Right atrium auricular region (tissue), 2 donors: ENCODE measurements around the gene SHC4. TPM values are rescaled to one million over a fixed set of nuclear protein-coding genes. Genes with fewer than 3 reads are reported as not detected.
A peak's percentile ranks its signal among the peaks of the same experiment; 100 is the strongest.

Experiments used
- DNase-seq: peaks from one replicate; pipeline ENCODE4 v3.0.0-alpha.2; 2019; ENCODE audit warnings: low spot score
- H3K27ac ChIP-seq, 2 donors: fragments of 200-600 bp; sonication (generic); 1 replicate in 1 of 2; 2 replicates in 1 of 2; pipeline ENCODE4 v1.5.1; 2016 to 2019
- H3K27me3 ChIP-seq, 2 donors: fragments of 200-600 bp; sonication (generic); one replicate each; pipeline versions ENCODE4 v1.5.1 to v1.6.0; 2017 to 2019
- H3K36me3 ChIP-seq: fragments of 200-600 bp; sonication (generic); one replicate; pipeline ENCODE4 v1.5.1; 2016
- H3K4me1 ChIP-seq, 2 donors: fragments of 200-600 bp; sonication (generic); one replicate each; pipeline versions ENCODE4 v1.5.1 to v1.6.0; 2017 to 2019
- H3K4me3 ChIP-seq, 2 donors: fragments of 200-600 bp; sonication (generic); 1 replicate in 1 of 2; 2 replicates in 1 of 2; pipeline ENCODE4 v1.5.1; 2017 to 2019; ENCODE audit warnings: mild to moderate bottlenecking in 1 of 2, moderate library complexity in 1 of 2
- H3K9me3 ChIP-seq, 2 donors: fragments of 200-600 bp; sonication (generic); one replicate each; pipeline ENCODE4 v1.5.1; 2019
- CTCF ChIP-seq, 2 donors: fragments of 200-600 bp; sonication (generic); IDR thresholded peaks; one replicate each; pipeline ENCODE4 v1.5.1; 2019; ENCODE audit warnings: antibody characterized with exemption in 2 of 2
- total RNA-seq, 2 donors: library from RNA; depleted of rRNA; stranded (reverse); fragments of >200 nt; gene quantifications; one replicate each; pipeline ENCODE4 v1.1.0, GENCODE V29; 2016

The SHC4 gene
- total RNA-seq, 2 donors from 2014 or later: 4.9 to 5.3 TPM

- H3K4me3 ChIP-seq: no peak overlapping the region
- peaks cover 0 to 19% of the 10 kb centered on the region in 2 donors for H3K4me1 ChIP-seq
Measured at GRCh38 chr15:48984021-48984710, 20.4 kb upstream of the SHC4 start.

GRCh38 chr15:48983300-48983699 lies 19.6 kb upstream of the SHC4 start:
- H3K9me3 ChIP-seq: no peaks in the 10 kb centered on the region
- no peaks in the 10 kb centered on the region for H3K27me3 ChIP-seq
- no peaks in the 10 kb centered on the region for H3K36me3 ChIP-seq
- peaks cover 0 to 19% of the 10 kb centered on the region in 2 donors for H3K4me1 ChIP-seq
- no peak for TF ChIP-seq CTCF (IDR thresholded peaks at IDR 0.05)
- no peak overlapping the region for H3K27ac ChIP-seq
- no peak overlapping the region for H3K4me3 ChIP-seq
- DNase-seq: no peak

More at GRCh38 chr15:48984021-48984710, 20.4 kb upstream of the SHC4 start:
- Histone ChIP-seq H3K36me3 (no peaks in the 10 kb centered on the region), H3K27me3 (no peaks in the 10 kb centered on the region), H3K9me3 (no peaks in the 10 kb centered on the region), H3K27ac (peak overlapping the region in 1 of 2 donors; percentile 23)
- DNase-seq: no peak
- TF ChIP-seq CTCF (IDR thresholded peaks at IDR 0.05): no peak

- Histone ChIP-seq H3K27ac (no peak overlapping the region), H3K27me3 (no peaks in the 10 kb centered on the region), H3K36me3 (no peaks in the 10 kb centered on the region), H3K9me3 (no peaks in the 10 kb centered on the region), H3K4me3 (no peak overlapping the region), H3K4me1 (peaks cover 0 to 19% of the 10 kb centered on the region in 2 donors)
- TF ChIP-seq CTCF (IDR thresholded peaks at IDR 0.05): no peak
- DNase-seq: no peak
Measured at GRCh38 chr15:48981941-48982340, 18.2 kb upstream of the SHC4 start.

- no peak for DNase-seq
- no peaks in the 10 kb centered on the region for H3K27me3 ChIP-seq
- H3K27ac ChIP-seq: no peak overlapping the region
- no peak overlapping the region for H3K4me3 ChIP-seq
- no peaks in the 10 kb centered on the region for H3K9me3 ChIP-seq
- no peaks in the 10 kb centered on the region for H3K36me3 ChIP-seq
- TF ChIP-seq CTCF (IDR thresholded peaks at IDR 0.05): no peak
- H3K4me1 ChIP-seq: peaks cover 0 to 22% of the 10 kb centered on the region in 2 donors
Measured at GRCh38 chr15:48978638-48979037, 14.9 kb upstream of the SHC4 start.

- H3K9me3 ChIP-seq: no peaks in the 10 kb centered on the region
- TF ChIP-seq CTCF (IDR thresholded peaks at IDR 0.05): no peak
- DNase-seq: no peak
- H3K36me3 ChIP-seq: no peaks in the 10 kb centered on the region
- H3K4me1 ChIP-seq: peaks cover 0 to 17% of the 10 kb centered on the region in 2 donors
- H3K4me3 ChIP-seq: peak overlapping the region in 1 of 2 donors; percentile 61
- no peaks in the 10 kb centered on the region for H3K27me3 ChIP-seq
- peak overlapping the region; percentile 72 to 78 for H3K27ac ChIP-seq
Measured at GRCh38 chr15:48976444-48977088, 12.8 kb upstream of the SHC4 start.
